Hindlimb muscle (tissue), 1 donor: ENCODE results near the gene ZFAND3. TPM values are rescaled to one million over a fixed set of nuclear protein-coding genes. Genes with fewer than 3 reads are reported as not detected.

Experiments
- DNase-seq: peaks from one replicate; pipeline ENCODE4 v3.0.0-alpha.2; 2013
- polyA plus RNA-seq: library from polyadenylated mRNA; unstranded; fragments of 120-200 nt; gene quantifications from one replicate; pipeline ENCODE4 v1.2.1, GENCODE V29; 2013; ENCODE audit not compliant: insufficient read length

Gene ZFAND3
- polyA plus RNA-seq, 1 donor, result 95.5 TPM

DNA sequence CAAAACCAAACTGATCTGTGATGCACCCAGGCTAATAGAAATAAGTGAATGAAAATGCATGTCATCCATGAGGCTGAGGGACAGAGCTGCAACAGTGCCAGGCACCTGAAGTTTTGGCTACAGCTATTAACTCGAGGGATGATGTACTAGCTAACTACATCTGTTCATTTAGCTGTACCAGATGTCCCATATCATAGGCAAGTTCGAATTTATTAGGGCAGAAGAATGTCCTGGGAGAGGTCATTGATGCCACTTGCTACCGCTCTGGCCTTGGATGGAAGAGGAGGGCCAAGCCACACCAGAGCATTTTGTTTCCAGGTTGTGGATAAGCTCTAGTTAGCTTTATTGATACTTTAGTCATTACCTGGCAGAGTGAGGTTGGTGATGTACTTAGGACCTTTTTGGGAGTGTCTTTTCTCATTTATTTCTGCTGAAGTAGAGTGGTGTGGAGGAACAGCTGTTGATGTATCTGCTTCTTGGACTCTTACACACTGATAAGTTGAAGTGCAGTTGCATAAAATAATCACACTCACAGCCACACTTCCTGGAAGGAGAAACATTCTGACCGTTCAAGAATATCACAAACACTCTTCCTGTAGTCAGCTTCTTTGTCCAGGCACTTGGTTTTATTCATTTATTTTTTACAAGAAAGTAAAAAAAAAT, 8.2 kb downstream of the ZFAND3 start:
- DNase-seq, result no peak

DNA sequence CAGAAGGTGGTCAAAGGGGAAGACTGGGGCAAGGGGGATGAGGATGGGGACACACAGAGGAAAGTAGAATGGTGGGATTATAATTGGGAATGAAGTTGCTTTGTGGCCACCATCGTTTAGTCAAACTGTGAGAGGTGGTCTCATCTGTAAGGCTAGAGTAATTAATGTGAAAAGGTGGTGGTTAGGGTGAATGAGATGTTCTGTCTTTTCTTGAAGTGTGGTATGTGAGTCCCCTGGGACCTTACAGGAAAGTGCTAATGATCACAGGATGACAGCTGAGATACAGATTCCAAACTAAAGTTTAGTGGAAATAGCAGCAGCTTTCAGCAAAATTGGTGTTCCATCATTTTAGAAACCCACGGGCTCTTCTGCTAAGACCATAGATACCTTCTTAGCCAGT, 10.7 kb downstream of the ZFAND3 start:
- no peak for DNase-seq

DNA sequence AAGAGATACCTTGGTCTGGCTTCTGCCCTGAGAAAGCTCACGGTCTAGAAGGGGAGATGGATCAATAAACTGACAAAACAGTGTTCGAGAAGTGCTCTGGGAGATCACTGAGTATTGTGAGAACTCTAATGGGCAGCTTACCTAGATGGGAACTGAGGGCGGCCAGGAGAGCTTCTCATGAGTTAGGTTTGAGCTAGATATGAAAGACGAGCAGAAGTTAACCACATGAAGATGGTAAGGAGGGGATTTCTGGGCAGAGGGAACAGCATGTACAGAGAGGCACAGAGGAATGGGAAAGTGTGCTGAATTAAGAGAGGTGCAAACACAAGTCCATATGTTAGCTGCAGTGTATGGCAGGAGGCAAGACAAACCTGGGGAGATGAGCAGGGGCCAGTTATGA, 11.9 kb downstream of the ZFAND3 start:
- no peak for DNase-seq

DNA sequence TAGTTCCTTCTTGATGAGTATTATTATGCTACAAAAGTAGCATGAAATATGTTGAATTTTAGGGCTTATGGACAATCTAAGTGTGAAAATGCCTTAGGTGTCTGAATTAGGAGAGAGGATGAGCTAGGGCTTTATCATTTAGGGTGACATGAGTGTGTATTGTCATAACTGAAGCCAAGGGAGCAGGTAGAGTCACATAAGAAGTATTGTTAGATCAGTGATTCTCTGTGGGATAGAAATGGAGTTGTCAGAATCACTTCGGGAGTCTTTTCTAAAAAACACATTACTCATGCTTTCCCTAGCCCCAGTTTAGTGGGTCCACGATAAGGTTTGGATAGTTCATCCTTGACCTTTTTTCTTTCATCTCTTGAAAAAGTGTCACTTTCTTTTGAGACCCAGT, 16.4 kb downstream of the ZFAND3 start:
- no peak for DNase-seq

DNA sequence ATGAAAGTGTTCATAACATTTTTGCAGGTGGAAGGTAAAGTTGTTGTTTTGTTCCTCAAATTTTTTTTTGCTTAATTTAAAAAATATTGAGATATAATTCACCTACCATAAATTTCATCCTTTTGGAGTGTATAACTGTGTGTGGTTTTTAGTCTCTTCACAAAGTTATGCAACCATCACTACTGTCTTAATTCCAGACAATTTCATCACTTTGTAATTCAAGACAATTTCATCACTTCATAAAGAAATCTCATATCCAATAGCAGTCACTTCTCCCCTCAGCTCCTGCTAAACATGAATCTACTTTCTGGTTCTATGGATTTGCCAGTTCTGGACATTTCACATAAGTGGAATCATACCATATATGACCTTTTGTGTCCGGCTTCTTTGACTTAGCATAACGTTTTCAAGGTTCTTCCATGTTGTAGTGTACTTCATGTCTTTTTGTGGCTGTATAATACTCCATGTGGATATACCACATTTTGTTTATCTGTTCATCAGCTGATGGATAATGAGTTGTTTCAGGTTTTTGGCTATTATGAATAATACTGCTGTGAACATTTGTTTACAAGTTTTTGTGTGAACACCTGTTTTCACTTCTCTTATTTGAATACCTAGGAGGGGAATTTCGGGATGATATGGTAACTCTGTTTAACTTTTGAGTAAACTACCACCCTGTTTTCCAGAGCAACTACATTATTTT, 18.8 kb downstream of the ZFAND3 start:
- DNase-seq, result no peak

DNA sequence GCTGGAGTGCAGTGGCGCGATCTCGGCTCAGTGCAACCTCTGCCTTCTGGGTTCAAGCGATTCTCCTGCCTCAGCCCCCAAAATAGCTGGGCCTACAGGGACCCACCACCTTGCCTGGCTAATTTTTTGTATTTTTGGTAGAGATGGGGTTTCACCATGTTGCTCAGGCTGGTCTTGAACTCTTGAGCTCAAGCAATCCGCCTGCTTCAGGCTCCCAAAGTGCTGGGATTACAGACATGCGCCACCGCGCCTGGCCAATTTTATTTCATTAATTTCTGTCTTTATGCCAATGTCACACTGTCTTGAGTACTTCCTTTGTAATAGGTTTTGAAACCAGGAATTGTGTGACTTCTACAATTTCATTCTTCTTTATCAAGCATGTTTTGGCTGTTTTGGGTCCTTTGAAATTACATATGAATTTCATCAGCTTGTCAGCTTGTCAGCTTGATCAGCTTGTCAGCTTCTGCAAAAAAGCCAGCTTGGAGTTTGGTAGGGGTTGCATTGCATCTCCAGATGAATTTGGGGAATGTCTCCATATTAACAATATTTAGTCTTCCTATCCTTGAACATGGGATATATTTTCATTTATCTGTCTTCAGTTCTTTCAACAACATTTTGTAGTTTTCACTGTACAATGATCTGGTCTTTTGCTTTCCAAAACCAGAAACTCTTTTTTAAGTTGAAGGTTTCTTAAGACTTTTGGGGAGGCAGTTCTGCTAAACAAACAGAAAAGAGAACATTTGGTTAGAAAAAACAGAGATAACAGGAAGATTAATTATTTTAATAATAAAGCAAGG, 20.8 kb downstream of the ZFAND3 start:
- no peak for DNase-seq

DNA sequence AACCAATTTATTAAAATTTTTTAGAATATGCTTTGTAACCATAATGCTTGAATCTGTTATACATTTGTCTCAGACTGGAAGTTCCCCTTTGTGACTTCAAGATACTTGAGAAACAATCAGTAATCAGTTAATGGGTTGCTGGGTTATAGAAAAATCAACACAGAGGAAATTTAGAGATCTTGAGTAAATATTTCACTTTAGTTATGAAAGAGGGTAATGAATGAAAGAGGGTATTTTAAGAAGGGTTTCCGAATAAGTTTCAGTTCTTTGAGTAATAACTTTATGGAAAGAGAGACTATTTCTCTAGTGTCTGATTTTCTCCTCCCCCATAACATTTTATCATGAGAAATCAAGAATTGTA, 21.4 kb downstream of the ZFAND3 start:
- DNase-seq, result no peak

DNA sequence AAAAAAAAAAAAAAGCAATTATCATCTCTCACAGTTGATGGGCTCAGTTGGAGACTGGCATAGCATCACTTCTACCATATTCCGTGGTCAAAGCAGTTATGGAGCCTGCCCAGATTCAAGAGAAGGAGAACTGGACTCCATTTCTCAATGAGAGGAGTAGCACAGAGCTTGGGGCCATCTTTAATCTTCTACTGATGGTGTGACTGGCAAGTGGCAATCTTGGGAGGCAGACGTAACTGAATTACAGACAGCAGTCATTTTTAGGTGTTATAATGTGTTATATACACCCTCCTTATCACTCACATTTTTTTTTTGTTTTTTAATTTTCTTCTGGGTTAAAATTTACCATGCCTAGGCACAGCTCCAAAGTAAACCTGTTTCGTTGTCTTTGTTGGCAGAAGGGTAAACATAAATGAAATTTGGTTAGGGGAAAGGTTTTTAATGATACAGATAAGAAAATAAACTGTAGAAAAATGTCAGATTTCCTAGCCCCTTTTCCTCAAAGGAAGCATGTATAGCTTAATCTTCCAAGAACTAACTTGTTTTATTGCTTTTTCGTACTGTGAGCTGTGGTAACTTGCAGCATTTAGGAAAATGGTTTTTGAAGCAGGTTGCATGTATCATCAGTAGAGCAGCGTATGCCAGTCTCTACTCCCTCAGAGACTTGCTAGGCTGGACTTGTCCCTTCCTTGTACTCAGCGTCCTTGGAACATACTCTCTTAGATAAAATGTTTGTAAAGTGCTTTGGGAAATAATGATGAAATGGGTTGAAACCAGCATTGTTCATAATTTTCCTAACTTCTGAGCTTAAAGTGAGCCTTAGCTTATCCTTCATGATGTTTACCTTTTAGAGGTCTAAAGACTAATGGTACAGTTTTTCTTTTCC, 25.7 kb downstream of the ZFAND3 start:
- DNase-seq, result no peak

DNA sequence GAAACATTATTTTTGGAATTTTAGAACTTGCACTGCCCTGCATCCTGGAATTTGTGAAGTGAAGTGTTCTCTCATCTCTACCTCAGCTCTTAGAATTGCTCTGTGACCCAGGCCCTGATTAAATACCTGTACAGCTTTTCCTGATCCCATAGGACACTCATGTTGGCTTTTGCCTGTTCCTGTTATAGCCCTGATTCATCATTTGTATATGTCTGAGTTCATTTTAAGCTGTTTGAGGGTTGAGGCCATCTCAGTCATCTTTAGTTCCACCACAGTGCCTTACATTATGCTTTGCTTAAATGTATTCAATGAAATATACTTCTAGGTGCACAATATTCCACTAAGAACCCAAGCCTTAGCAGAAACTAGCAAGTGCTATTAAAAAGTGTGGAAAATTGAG, 26.4 kb downstream of the ZFAND3 start:
- no peak for DNase-seq

DNA sequence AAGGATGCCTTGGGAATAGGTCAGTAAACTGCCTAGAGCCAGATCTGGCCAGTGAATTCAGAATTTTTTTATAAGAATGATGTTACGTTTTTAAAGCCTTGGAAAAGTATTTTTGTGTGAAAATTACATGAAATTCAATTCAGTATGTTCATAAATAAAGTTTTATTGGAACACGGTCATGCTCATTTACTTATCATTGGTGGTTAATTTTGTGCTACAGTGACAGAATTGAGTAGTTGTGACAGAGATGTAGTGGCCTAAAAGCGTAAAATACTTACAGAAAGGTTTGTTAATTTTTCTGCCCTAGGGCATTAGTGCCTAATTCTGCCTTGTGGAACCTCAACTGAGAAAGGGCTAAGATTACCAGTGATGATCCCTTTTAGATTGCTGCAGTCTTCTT, 28.2 kb downstream of the ZFAND3 start:
- no peak for DNase-seq

DNA sequence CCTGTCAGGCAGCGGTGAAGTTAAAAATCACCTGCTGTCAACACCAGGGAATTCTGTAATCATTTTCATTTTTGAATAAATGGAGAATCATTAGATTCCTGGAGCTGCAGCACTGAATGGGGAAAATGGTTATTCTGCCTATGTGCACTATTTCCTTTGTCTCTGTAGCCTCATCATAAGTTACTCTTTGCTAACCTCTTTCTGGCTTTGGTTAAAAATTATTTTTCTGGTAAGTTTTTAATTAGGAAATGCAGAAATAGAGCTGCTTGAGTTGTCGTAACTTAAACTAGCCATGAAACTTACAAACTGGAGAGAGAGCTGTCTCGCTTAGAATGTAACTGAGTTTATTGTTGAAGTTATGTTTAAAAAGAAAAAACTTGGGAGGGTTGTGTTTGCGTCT, 28.8 kb downstream of the ZFAND3 start:
- no peak for DNase-seq

DNA sequence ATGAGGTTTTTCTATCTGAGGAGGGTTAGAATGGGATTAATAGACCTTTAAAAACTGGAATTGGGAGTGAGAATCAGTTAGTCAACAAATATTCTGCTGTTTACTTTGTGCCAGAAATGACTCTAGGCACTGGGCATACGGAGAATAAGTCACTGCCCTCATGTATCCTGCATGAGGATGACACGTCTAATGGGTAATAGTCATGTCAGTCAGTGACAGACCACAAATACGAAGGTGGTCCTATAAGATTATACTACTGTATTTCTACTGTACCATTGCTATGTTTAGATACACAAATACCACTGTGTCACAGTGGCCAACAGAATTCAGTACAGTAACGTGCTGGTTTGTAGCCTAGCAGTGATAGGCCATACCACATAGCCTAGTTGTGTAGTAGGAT, 30.7 kb downstream of the ZFAND3 start:
- DNase-seq, result no peak

DNA sequence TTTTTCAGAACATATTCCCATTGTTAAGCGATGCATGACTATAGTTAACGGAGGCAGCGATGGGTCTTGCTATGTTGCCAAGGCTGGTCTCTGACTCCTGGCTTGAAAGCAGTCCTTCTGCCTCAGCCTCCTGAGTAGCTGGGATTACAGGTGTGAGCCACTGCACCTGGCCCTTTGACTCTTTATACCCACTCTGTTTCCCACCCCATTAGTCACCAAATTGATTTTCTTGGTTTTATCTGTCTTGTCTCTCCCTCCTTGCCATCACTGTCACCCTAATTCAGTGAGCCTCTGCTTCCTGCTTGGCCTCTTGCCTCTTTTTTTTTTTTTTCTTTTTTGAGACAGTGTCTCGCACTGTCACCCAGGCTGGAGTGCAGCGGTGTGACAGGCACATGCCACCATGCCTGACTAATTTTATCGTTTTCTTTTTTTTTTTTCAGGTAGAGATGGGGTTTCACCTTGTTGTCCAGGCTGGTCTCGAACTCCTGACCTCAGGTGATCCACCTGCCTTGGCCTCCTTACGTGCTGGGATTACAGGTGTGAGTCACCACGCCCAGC, 31.3 kb downstream of the ZFAND3 start:
- no peak for DNase-seq

DNA sequence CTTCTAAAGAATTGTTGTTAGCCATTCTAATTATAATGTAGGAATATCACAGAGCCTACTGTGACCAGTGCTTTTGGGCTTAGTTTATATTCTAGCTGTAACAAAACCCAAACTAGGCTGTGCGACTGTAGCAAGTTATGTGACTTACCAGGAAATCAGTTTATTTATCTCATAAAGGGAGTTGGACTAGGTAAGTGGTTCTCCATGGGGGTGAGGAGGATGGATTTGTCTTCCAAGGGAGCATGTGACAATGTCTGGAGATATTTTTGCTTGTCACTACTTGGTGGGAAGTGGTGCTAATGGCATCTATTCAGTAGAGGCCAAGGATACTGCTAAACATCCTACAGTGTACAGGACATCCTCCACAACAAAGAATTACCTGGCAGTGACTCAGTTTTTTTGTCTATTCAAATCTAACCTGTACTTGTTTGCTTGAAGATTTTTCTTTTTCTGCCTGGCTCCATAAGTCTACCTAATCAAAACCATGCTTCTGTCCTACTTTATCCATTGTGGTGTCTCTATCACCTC, 32.5 kb downstream of the ZFAND3 start:
- DNase-seq, result no peak

DNA sequence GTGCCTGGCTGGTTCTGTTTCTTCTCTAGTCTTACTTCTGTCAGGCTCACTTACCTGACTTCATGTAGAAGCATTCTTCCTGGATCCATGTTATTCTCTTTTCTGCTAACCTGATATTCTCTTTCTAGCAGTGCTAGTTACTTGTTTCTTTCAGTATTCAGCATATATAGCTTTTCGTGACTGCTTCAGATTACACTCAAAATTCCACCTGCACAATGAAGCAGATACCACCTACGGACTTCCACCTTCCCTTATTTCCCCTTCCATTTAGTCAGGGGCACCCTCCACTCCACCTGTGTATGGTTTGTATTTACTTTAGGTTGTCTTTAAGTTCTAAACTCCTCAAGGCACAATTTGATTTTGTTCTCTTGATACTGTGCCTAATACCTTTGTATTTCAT, 36.8 kb downstream of the ZFAND3 start:
- DNase-seq, result no peak

DNA sequence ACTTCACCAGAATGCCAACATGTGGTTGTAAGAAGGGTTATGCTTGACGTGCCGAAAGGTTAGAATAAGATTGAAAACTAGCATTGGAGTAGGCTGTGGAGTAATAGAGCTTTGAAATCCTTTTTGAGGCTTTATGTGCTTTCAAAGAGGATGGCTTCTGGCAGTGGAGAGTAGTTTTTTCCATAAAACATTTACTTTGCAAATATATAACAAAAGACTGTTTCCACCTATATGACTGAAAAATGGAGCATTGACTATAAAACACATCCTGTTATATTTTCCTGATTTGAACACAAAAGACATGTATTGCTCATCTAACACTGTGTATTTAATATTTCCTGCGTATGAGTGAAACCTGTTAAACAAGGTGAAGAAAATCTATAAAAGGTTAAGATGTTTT, 38.8 kb downstream of the ZFAND3 start:
- DNase-seq, result no peak

DNA sequence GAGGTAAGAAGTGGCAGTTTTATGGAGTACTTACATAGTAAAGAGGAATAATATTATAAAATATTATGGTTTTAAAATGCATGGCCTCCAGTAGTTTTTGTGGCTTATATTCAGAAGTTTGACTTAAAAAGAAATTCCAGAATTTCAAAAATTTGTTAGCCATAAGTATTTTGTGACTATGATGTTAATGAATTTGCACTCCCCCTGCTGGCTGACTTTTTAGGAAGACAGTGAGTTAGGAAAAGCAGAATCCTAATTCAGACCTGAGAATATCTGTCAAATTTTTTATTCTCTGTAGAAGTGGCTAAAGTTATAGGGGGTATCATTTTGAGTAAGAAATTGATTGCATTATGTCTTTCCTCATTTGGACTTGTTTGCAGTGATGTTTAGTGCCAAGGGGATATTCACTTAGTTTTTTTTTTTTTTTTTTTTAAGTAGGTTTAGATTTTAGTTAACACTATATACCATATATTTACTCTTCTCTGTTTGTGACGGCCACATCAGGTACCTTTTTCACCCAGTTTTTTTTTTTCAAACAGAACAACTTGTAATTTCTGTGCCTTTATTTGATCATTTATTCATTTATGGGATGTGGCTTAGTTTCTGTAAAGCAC, 40.8 kb downstream of the ZFAND3 start:
- no peak for DNase-seq

DNA sequence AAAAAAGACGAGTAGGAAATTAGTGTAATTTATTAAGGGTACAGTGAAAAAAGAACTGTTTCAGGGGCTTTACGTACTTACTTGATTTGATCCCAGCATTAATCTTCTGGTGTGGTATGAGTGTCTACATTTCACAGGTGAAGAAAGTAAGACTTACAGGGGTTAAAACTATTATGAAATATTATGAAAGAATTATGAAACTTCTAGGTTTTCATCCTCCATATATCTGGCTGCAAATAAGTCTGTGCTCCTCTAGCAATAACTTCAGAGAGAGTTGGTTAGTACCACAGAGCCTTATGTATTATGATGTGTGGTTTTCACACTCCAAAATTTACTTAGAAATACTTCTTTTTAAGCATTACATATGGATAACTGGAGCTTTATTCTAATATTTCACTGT, 41.9 kb downstream of the ZFAND3 start:
- DNase-seq, result no peak

DNA sequence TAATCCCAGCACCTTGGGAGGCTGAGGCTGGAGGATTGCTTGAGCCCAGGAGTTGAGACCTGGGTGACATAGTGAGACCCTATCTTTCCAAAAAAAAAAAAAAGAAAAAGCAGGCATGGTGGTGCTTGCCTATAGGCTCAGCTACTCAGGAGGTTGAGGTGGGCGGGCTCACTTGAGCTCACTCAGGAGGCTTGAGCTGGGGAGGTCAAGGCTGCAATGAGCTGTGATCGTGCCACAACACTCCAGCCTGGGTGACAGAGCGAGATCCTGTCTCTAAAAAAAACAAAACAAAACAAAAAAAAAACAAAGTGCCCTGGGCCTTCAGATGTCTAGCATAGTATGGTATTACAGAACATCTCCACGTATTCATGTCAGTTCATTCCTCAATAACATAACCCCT, 42.9 kb downstream of the ZFAND3 start:
- DNase-seq, result no peak

DNA sequence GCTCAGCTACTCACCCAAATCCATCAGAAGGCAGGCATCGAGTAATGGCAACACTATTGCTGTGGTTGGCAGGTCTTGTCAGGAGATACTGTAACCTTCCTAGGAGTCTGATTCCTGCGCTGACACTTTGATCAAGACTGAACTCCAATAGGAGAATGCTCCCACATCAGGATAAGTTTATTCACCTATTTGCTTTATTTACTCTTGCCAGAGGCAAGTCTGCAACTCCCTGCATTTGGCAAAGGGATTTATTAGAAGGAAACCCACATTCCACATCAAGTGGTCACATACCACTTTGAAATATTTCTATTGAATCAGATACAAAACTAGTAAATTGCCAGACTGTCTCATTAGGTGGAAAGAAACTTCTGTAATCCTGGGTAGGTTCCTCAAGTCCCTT, 43.5 kb downstream of the ZFAND3 start:
- no peak for DNase-seq

DNA sequence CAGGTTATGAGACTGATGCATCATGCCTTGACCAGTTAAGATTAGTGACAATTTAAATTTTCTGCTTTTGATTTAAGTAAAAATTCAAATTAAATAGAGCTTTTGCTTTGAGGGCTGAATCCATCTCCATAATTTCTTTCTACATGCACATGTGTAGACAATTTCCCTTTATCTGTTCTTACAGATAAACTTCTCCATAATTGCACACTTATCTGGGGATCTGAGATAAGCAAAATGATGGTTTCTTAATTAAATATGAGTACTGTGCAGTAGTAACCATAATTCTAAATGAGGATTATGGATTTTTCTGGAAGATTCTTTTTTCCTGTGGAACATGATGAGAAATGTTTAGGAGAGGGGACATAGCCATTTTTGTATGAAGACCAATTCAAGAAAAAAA, 44.7 kb downstream of the ZFAND3 start:
- no peak for DNase-seq

DNA sequence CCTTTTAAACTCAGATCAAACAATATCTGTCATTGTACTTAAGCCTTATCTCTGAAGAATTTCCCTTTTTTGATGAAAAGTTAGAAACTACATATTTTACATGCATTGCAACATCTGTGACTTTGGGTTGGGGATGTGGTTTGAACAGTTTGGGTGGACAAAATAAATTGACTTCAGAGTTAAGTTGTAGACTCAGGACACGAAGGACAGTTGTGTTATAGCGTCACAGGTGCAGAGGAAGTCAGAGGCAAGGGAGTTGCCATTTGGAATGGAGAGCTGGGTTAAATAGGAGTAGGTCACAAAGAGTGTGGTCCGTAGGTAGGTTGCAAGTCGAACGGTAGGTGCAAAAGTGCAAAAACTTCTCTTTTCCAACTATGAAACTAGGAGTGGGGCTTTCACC, 46.0 kb downstream of the ZFAND3 start:
- DNase-seq, result no peak
